Neural cell (in vitro differentiated cells): Measurements from ENCODE around the gene SUGCT. TPM values are rescaled to one million over a fixed set of nuclear protein-coding genes. Genes with fewer than 3 reads are reported as not detected.

Experiments used
- H2AFZ ChIP-seq: fragments of 200-600, 300-800 bp; sonication (generic), shearing (Covaris generic); 2 replicates; pipeline ENCODE4 v1.6.0; 2014; ENCODE audit warnings: low read depth, mild to moderate bottlenecking, antibody characterized with exemption, low read length, moderate library complexity
- H3F3A ChIP-seq: fragments of 200-600 bp; shearing (Covaris generic); 2 replicates; pipeline ENCODE4 v1.6.1; 2016; ENCODE audit warnings: mild to moderate bottlenecking, moderate library complexity, mixed read lengths, antibody characterized with exemption, low read length; ENCODE audit not compliant: insufficient read depth, poor library complexity, severe bottlenecking
- H3K27ac ChIP-seq: fragments of 200-600, 300-800 bp; sonication (generic), shearing (Covaris generic); 2 replicates; pipeline ENCODE4 v1.5.1; 2014; ENCODE audit warnings: mild to moderate bottlenecking, low read length, moderate library complexity
- H3K27me3 ChIP-seq: fragments of 300-800, 200-600 bp; sonication (generic), shearing (Covaris generic); 2 replicates; pipeline ENCODE4 v1.6.0; 2014; ENCODE audit warnings: mild to moderate bottlenecking, low read depth, low read length, moderate library complexity; ENCODE audit not compliant: insufficient read depth
- H3K36me3 ChIP-seq: fragments of 300-800, 200-600 bp; sonication (generic), shearing (Covaris generic); 2 replicates; pipeline ENCODE4 v1.5.1; 2014; ENCODE audit warnings: mild to moderate bottlenecking, antibody characterized with exemption, low read length, moderate library complexity; ENCODE audit not compliant: insufficient read depth
- H3K4me2 ChIP-seq: fragments of 300-800, 200-600 bp; sonication (generic), shearing (Covaris generic); 2 replicates; pipeline ENCODE4 v1.6.0; 2014; ENCODE audit warnings: mild to moderate bottlenecking, low read length
- H3K4me3 ChIP-seq: fragments of 300-800, 200-600 bp; sonication (generic), shearing (Covaris generic); 2 replicates; pipeline ENCODE4 v1.5.1; 2014; ENCODE audit warnings: mild to moderate bottlenecking, low read length, moderate library complexity
- H3K79me2 ChIP-seq: fragments of 200-600 bp; shearing (Covaris generic); replicated peaks from 2 replicates; pipeline ENCODE4 v1.6.0; 2014; ENCODE audit warnings: mild to moderate bottlenecking, low read length, moderate library complexity; ENCODE audit not compliant: insufficient read depth
- H3K9ac ChIP-seq: fragments of 300-800, 200-600 bp; sonication (generic), shearing (Covaris generic); 2 replicates; pipeline ENCODE4 v1.6.1; 2016; ENCODE audit warnings: mild to moderate bottlenecking, low read length, mixed read lengths
- H3K9me2 ChIP-seq: fragments of 200-600 bp; shearing (Covaris generic); 2 replicates; pipeline ENCODE4 v1.6.1; 2016; ENCODE audit warnings: mild to moderate bottlenecking, low read length, mixed read lengths; ENCODE audit not compliant: insufficient read depth
- H3K9me3 ChIP-seq: fragments of 200-600, 300-800 bp; sonication (generic), shearing (Covaris generic); 2 replicates; pipeline ENCODE4 v1.6.1; 2016; ENCODE audit warnings: mild to moderate bottlenecking, mixed run types, low read length, moderate library complexity, mixed read lengths
- H4K20me1 ChIP-seq: fragments of 200-600 bp; shearing (Covaris generic); 2 replicates; pipeline ENCODE4 v1.6.1; 2016; ENCODE audit warnings: mild to moderate bottlenecking, mixed run types; ENCODE audit not compliant: insufficient read depth
- CTCF ChIP-seq: fragments of 450-650 bp; IDR thresholded peaks from 2 replicates; pipeline ENCODE4 v1.5.1; 2014; ENCODE audit warnings: antibody characterized with exemption, mild to moderate bottlenecking, moderate library complexity; ENCODE audit not compliant: poor library complexity, severe bottlenecking
- EP300 ChIP-seq: fragments of 450-650 bp; conservative IDR thresholded peaks from 2 replicates; pipeline ENCODE4 v1.6.1; 2014; ENCODE audit warnings: antibody characterized with exemption, mild to moderate bottlenecking, moderate library complexity; ENCODE audit not compliant: poor library complexity, severe bottlenecking
- EZH2 ChIP-seq: fragments of 200-600, 300-800 bp; shearing (Covaris generic), sonication (generic); IDR thresholded peaks from 2 replicates; pipeline ENCODE4 v1.6.1; 2014; ENCODE audit warnings: antibody characterized with exemption, low read length, borderline replicate concordance, mild to moderate bottlenecking; ENCODE audit not compliant: insufficient read depth, poor library complexity, severe bottlenecking
- MXI1 ChIP-seq: fragments of 450-650 bp; conservative IDR thresholded peaks from 2 replicates; pipeline ENCODE4 v1.6.1; 2014; ENCODE audit warnings: antibody characterized with exemption, mild to moderate bottlenecking; ENCODE audit not compliant: poor library complexity, severe bottlenecking
- POLR2AphosphoS5 ChIP-seq: IDR thresholded peaks from 2 replicates; pipeline ENCODE4 v1.6.1; 2012
- RAD21 ChIP-seq: fragments of 450-650 bp; conservative IDR thresholded peaks from 2 replicates; pipeline ENCODE4 v1.6.1; 2014; ENCODE audit warnings: antibody characterized with exemption, mild to moderate bottlenecking, moderate library complexity
- REST ChIP-seq: IDR thresholded peaks from 2 replicates; pipeline ENCODE4 v1.6.1; 2012; ENCODE audit warnings: borderline replicate concordance
- SMC3 ChIP-seq: fragments of 450-650 bp; conservative IDR thresholded peaks from 2 replicates; pipeline ENCODE4 v1.6.1; 2014; ENCODE audit warnings: antibody characterized with exemption, mild to moderate bottlenecking, moderate library complexity; ENCODE audit not compliant: poor library complexity
- TAF1 ChIP-seq: IDR thresholded peaks from 2 replicates; pipeline ENCODE4 v1.6.1; 2012; ENCODE audit warnings: low read depth
- polyA plus RNA-seq: library from polyadenylated mRNA; depleted of rRNA; stranded (reverse); fragments of >200 nt; gene quantifications from 2 replicates; pipeline ENCODE4 v1.2.3, GENCODE V29; 2014

Gene SUGCT
- polyA plus RNA-seq, 1 donor from 2014 or later = not detected

- Histone ChIP-seq H3K36me3 (peaks cover 11% of the 10 kb centered on the region), H4K20me1 (no peaks in the 10 kb centered on the region), H3K9ac (no peak overlapping the region), H3K9me3 (no peaks in the 10 kb centered on the region), H3K27ac (no peak overlapping the region), H3K27me3 (no peaks in the 10 kb centered on the region), H3F3A (no peaks in the 10 kb centered on the region), H3K79me2 (no peaks in the 10 kb centered on the region), H2AFZ (no peak overlapping the region), H3K4me2 (no peak overlapping the region), H3K4me3 (no peak overlapping the region), H3K9me2 (no peaks in the 10 kb centered on the region)
- TF ChIP-seq EP300 = no peak
- no peak for TF ChIP-seq REST
- no peak for TF ChIP-seq MXI1
- TF ChIP-seq EZH2 = no peak
- no peak for TF ChIP-seq RAD21
- TF ChIP-seq SMC3 = no peak
- no peak for TF ChIP-seq CTCF
- no peak for TF ChIP-seq POLR2AphosphoS5
- TF ChIP-seq TAF1 = no peak
These were observed 36.0 kb upstream of the SUGCT start for GRCh38 chr7:40098810-40099209.

GRCh38 chr7:40099837-40100236, 35.0 kb upstream of the SUGCT start:
- Histone ChIP-seq H3F3A (no peaks in the 10 kb centered on the region), H3K27ac (no peak overlapping the region), H2AFZ (no peak overlapping the region), H3K9me3 (no peaks in the 10 kb centered on the region), H3K27me3 (no peaks in the 10 kb centered on the region), H3K9me2 (no peaks in the 10 kb centered on the region), H3K4me3 (no peak overlapping the region), H3K9ac (no peak overlapping the region), H4K20me1 (no peaks in the 10 kb centered on the region), H3K79me2 (no peaks in the 10 kb centered on the region), H3K4me2 (no peak overlapping the region), H3K36me3 (peaks cover 11% of the 10 kb centered on the region)
- no peak for TF ChIP-seq RAD21
- no peak for TF ChIP-seq EP300
- TF ChIP-seq EZH2 = no peak
- no peak for TF ChIP-seq TAF1
- TF ChIP-seq MXI1 = no peak
